HG03442 (cell line): ENCODE data around the gene KDF1.

Experiments
- ATAC-seq: cut with Tn5 transposase; IDR thresholded peaks from one replicate; pipeline ENCODE4 v1.9.1; 2021; ENCODE audit warnings: mild to moderate bottlenecking, moderate library complexity; ENCODE audit not compliant: unreplicated experiment

Gene KDF1

GRCh38 chr1:26959722-26960624, at the start of gene KDF1:
Gene KDF1, minus strand, starts transcription at chr1:26960468. Its CDS starts 8,088 bp downstream, at chr1:26952380.
- no peak for ATAC-seq

GRCh38 chr1:27009601-27010197, 49.4 kb upstream of the KDF1 start:
- no peak for ATAC-seq

- ATAC-seq, result no peak
These were observed 47.8 kb upstream of the KDF1 start for GRCh38 chr1:27007909-27008582.

- ATAC-seq, result no peak
These were observed 46.4 kb upstream of the KDF1 start for GRCh38 chr1:27006683-27007082.

GRCh38 chr1:27005648-27006496, 45.6 kb upstream of the KDF1 start:
- no peak for ATAC-seq

GRCh38 chr1:27005166-27005530, 44.9 kb upstream of the KDF1 start:
- ATAC-seq, result no peak

- ATAC-seq, result no peak
These were observed 44.4 kb upstream of the KDF1 start for GRCh38 chr1:27004471-27005165.

GRCh38 chr1:27003745-27004470, 43.6 kb upstream of the KDF1 start:
- ATAC-seq, result no peak

GRCh38 chr1:27001570-27002360, 41.5 kb upstream of the KDF1 start:
- ATAC-seq, result no peak

- no peak for ATAC-seq
These were observed 40.7 kb upstream of the KDF1 start for GRCh38 chr1:27000817-27001460.

- no peak for ATAC-seq
These were observed 40.0 kb upstream of the KDF1 start for GRCh38 chr1:27000090-27000816.

GRCh38 chr1:26999440-26999987, 39.2 kb upstream of the KDF1 start:
- no peak for ATAC-seq

- no peak for ATAC-seq
These were observed 38.4 kb upstream of the KDF1 start for GRCh38 chr1:26998429-26999300.

GRCh38 chr1:26996665-26997064, 36.4 kb upstream of the KDF1 start:
- ATAC-seq, result no peak

GRCh38 chr1:26996024-26996423, 35.8 kb upstream of the KDF1 start:
- no peak for ATAC-seq

GRCh38 chr1:26994787-26995517, 34.7 kb upstream of the KDF1 start:
- no peak for ATAC-seq
